ENCODE data around the gene CDKAL1. TPM values are rescaled to one million over a fixed set of nuclear protein-coding genes. Genes with fewer than 3 reads are reported as not detected.

Gene CDKAL1
- total RNA-seq, 2 experiments from 2014 or later, result 20.4 TPM

GRCh38 chr6:21003780-21004541 is 469.7 kb downstream of the CDKAL1 start:
- Mint-ChIP-seq H3K27me3 (ENCODE audit: low read depth) (no peaks in the 10 kb centered on the region), H3K36me3 (ENCODE audit: low read depth) (peaks cover 49% of the 10 kb centered on the region), H3K4me3 (no peak overlapping the region), H3K9me3 (peaks cover 5% of the 10 kb centered on the region), H3K4me1 (ENCODE audit: low read depth) (no peaks in the 10 kb centered on the region), H3K27ac (no peak overlapping the region)
- CTCF ChIA-PET, result no interaction called here
- intact Hi-C loops (cut with micrococcal nuclease), result no loop called here
- DNase-seq, result no peak

- Mint-ChIP-seq H3K9me3 (peaks cover 9% of the 10 kb centered on the region), H3K36me3 (ENCODE audit: low read depth) (peaks cover 53% of the 10 kb centered on the region)
Observed at GRCh38 chr6:21005816-21006570, 471.7 kb downstream of the CDKAL1 start.

GRCh38 chr6:21019614-21020013 is 485.4 kb downstream of the CDKAL1 start:
- intact Hi-C loops (cut with micrococcal nuclease), result no loop called here
- Mint-ChIP-seq H3K4me3 (no peak overlapping the region), H3K27ac (no peak overlapping the region), H3K9me3 (peaks cover 4% of the 10 kb centered on the region), H3K4me1 (ENCODE audit: low read depth) (no peaks in the 10 kb centered on the region), H3K27me3 (ENCODE audit: low read depth) (no peaks in the 10 kb centered on the region), H3K36me3 (ENCODE audit: low read depth) (peaks cover 25% of the 10 kb centered on the region)
- no peak for DNase-seq
- CTCF ChIA-PET, result no interaction called here

More at GRCh38 chr6:21005816-21006570, 471.7 kb downstream of the CDKAL1 start:
- H3K27me3 Mint-ChIP-seq (ENCODE audit: low read depth), result no peaks in the 10 kb centered on the region
- H3K4me1 Mint-ChIP-seq (ENCODE audit: low read depth), result no peaks in the 10 kb centered on the region
- CTCF ChIA-PET, result no interaction called here
- H3K27ac Mint-ChIP-seq, result no peak overlapping the region
- no peak overlapping the region for H3K4me3 Mint-ChIP-seq
- intact Hi-C loops (cut with micrococcal nuclease), result no loop called here
- DNase-seq, result no peak

- Mint-ChIP-seq H3K27me3 (ENCODE audit: low read depth) (no peaks in the 10 kb centered on the region), H3K27ac (no peak overlapping the region), H3K9me3 (peaks cover 9% of the 10 kb centered on the region), H3K36me3 (ENCODE audit: low read depth) (peaks cover 26% of the 10 kb centered on the region), H3K4me1 (ENCODE audit: low read depth) (no peaks in the 10 kb centered on the region), H3K4me3 (no peak overlapping the region)
- intact Hi-C loops (cut with micrococcal nuclease), result no loop called here
- no peak for DNase-seq
- CTCF ChIA-PET, result no interaction called here
Observed at GRCh38 chr6:21022343-21023107, 488.3 kb downstream of the CDKAL1 start.

- peaks cover 12% of the 10 kb centered on the region for H3K9me3 Mint-ChIP-seq
- peaks cover 31% of the 10 kb centered on the region for H3K36me3 Mint-ChIP-seq (ENCODE audit: low read depth)
- H3K4me1 Mint-ChIP-seq (ENCODE audit: low read depth), result no peaks in the 10 kb centered on the region
- DNase-seq, result no peak
- no peak overlapping the region for H3K27ac Mint-ChIP-seq
- intact Hi-C loops (cut with micrococcal nuclease), result no loop called here
- H3K4me3 Mint-ChIP-seq, result no peak overlapping the region
- CTCF ChIA-PET, result no interaction called here
- H3K27me3 Mint-ChIP-seq (ENCODE audit: low read depth), result no peaks in the 10 kb centered on the region
Observed at GRCh38 chr6:21023210-21023609, 489.0 kb downstream of the CDKAL1 start.

- DNase-seq, result no peak
- Mint-ChIP-seq H3K36me3 (ENCODE audit: low read depth) (peaks cover 39% of the 10 kb centered on the region), H3K9me3 (peaks cover 12% of the 10 kb centered on the region), H3K27me3 (ENCODE audit: low read depth) (no peaks in the 10 kb centered on the region), H3K4me3 (no peak overlapping the region), H3K4me1 (ENCODE audit: low read depth) (no peaks in the 10 kb centered on the region), H3K27ac (no peak overlapping the region)
- intact Hi-C loops (cut with micrococcal nuclease), result no loop called here
- CTCF ChIA-PET, result interaction anchor here (0.7 kb wide), 1 partner anchor 449 kb away, joined by 3 read pairs; no protein-coding TSS in a partner anchor
Observed at GRCh38 chr6:21024616-21025015, 490.4 kb downstream of the CDKAL1 start.

- DNase-seq, result no peak
- Mint-ChIP-seq H3K9me3 (peaks cover 12% of the 10 kb centered on the region), H3K36me3 (ENCODE audit: low read depth) (peaks cover 45% of the 10 kb centered on the region), H3K4me1 (ENCODE audit: low read depth) (no peaks in the 10 kb centered on the region), H3K27me3 (ENCODE audit: low read depth) (no peaks in the 10 kb centered on the region), H3K27ac (no peak overlapping the region), H3K4me3 (no peak overlapping the region)
- CTCF ChIA-PET, result no interaction called here
- intact Hi-C loops (cut with micrococcal nuclease), result no loop called here
Observed at GRCh38 chr6:21026576-21027273, 492.5 kb downstream of the CDKAL1 start.

GRCh38 chr6:21027507-21027906 is 493.2 kb downstream of the CDKAL1 start:
- Mint-ChIP-seq H3K27ac (no peak overlapping the region), H3K36me3 (ENCODE audit: low read depth) (peaks cover 39% of the 10 kb centered on the region), H3K4me1 (ENCODE audit: low read depth) (no peaks in the 10 kb centered on the region), H3K27me3 (ENCODE audit: low read depth) (no peaks in the 10 kb centered on the region), H3K4me3 (no peak overlapping the region), H3K9me3 (peaks cover 12% of the 10 kb centered on the region)
- intact Hi-C loops (cut with micrococcal nuclease), result no loop called here
- CTCF ChIA-PET, result no interaction called here
- no peak for DNase-seq

- Mint-ChIP-seq H3K27ac (no peak overlapping the region), H3K9me3 (peaks cover 9% of the 10 kb centered on the region), H3K36me3 (ENCODE audit: low read depth) (peaks cover 34% of the 10 kb centered on the region), H3K4me1 (ENCODE audit: low read depth) (no peaks in the 10 kb centered on the region), H3K4me3 (no peak overlapping the region), H3K27me3 (ENCODE audit: low read depth) (no peaks in the 10 kb centered on the region)
- intact Hi-C loops (cut with micrococcal nuclease), result no loop called here
- no peak for DNase-seq
- CTCF ChIA-PET, result no interaction called here
Observed at GRCh38 chr6:21031182-21031581, 496.9 kb downstream of the CDKAL1 start.

- CTCF ChIA-PET, result no interaction called here
- no peaks in the 10 kb centered on the region for H3K27me3 Mint-ChIP-seq (ENCODE audit: low read depth)
- no peak for DNase-seq
- intact Hi-C loops (cut with micrococcal nuclease), result no loop called here
- H3K9me3 Mint-ChIP-seq, result no peaks in the 10 kb centered on the region
- no peak overlapping the region for H3K4me3 Mint-ChIP-seq
- H3K27ac Mint-ChIP-seq, result no peak overlapping the region
- H3K4me1 Mint-ChIP-seq (ENCODE audit: low read depth), result no peaks in the 10 kb centered on the region
- H3K36me3 Mint-ChIP-seq (ENCODE audit: low read depth), result peaks cover 21% of the 10 kb centered on the region
Observed at GRCh38 chr6:21033084-21033483, 498.8 kb downstream of the CDKAL1 start.

- Mint-ChIP-seq H3K9me3 (no peaks in the 10 kb centered on the region), H3K27ac (no peak overlapping the region), H3K4me3 (no peak overlapping the region), H3K36me3 (ENCODE audit: low read depth) (peaks cover 16% of the 10 kb centered on the region), H3K27me3 (ENCODE audit: low read depth) (no peaks in the 10 kb centered on the region), H3K4me1 (ENCODE audit: low read depth) (no peaks in the 10 kb centered on the region)
- CTCF ChIA-PET, result no interaction called here
- intact Hi-C loops (cut with micrococcal nuclease), result no loop called here
- DNase-seq, result no peak
Observed at GRCh38 chr6:21033575-21034026, 499.3 kb downstream of the CDKAL1 start.

- H3K4me1 Mint-ChIP-seq (ENCODE audit: low read depth), result no peaks in the 10 kb centered on the region
- no peak overlapping the region for H3K27ac Mint-ChIP-seq
- H3K9me3 Mint-ChIP-seq, result no peaks in the 10 kb centered on the region
- no peak for DNase-seq
- peaks cover 11% of the 10 kb centered on the region for H3K36me3 Mint-ChIP-seq (ENCODE audit: low read depth)
- CTCF ChIA-PET, result interaction anchor here (0.6 kb wide), 1 partner anchor 913 kb away, joined by 3 read pairs; no protein-coding TSS in a partner anchor
- no peaks in the 10 kb centered on the region for H3K27me3 Mint-ChIP-seq (ENCODE audit: low read depth)
- no peak overlapping the region for H3K4me3 Mint-ChIP-seq
- intact Hi-C loops (cut with micrococcal nuclease), result no loop called here
Observed at GRCh38 chr6:21034345-21034744, 500.1 kb downstream of the CDKAL1 start.
